HepG2 (cell line): ENCODE measurements around the gene EMP2. TPM values are rescaled to one million over a fixed set of nuclear protein-coding genes. Genes with fewer than 3 reads are reported as not detected.

Experiments used
- CEBPB ChIP-seq: IDR thresholded peaks from 2 replicates; pipeline ENCODE4 v1.6.1; 2011; ENCODE audit warnings: low read depth, low read length, improper control_type of control experiment, borderline replicate concordance
- FOXO1 ChIP-seq: sonication (generic); formaldehyde crosslinking; IDR thresholded peaks from 2 replicates; pipeline ENCODE4 v1.4.0; 2020; ENCODE audit warnings: missing genetic modification reagents
- GFI1 ChIP-seq: sonication (generic); formaldehyde crosslinking; IDR thresholded peaks from 2 replicates; pipeline ENCODE4 v1.5.0; 2020; ENCODE audit warnings: missing genetic modification reagents, mild to moderate bottlenecking, borderline replicate concordance
- KDM3A ChIP-seq: IDR thresholded peaks from 2 replicates; pipeline ENCODE4 v1.6.1; 2018; ENCODE audit warnings: low read depth, missing compliant biosample characterization
- MTF1 ChIP-seq: sonication (generic); formaldehyde crosslinking; IDR thresholded peaks from 2 replicates; pipeline ENCODE4 v1.5.0; 2020; ENCODE audit warnings: missing genetic modification reagents
- NFE2L1 ChIP-seq: sonication (generic); formaldehyde crosslinking; IDR thresholded peaks from 2 replicates; pipeline ENCODE4 v1.4.0; 2020; ENCODE audit warnings: missing genetic modification reagents, mild to moderate bottlenecking, borderline replicate concordance
- NPAS2 ChIP-seq: sonication (generic); formaldehyde crosslinking; IDR thresholded peaks from 2 replicates; pipeline ENCODE4 v1.8.0; 2022; ENCODE audit warnings: mild to moderate bottlenecking, missing genetic modification reagents, borderline replicate concordance
- TSC22D2 ChIP-seq: sonication (generic); formaldehyde crosslinking; IDR thresholded peaks from 2 replicates; pipeline ENCODE4 v1.5.1; 2020; ENCODE audit warnings: missing genetic modification reagents, mild to moderate bottlenecking, borderline replicate concordance
- ZBTB1 ChIP-seq: sonication (generic); formaldehyde crosslinking; IDR thresholded peaks from 2 replicates; pipeline ENCODE4 v1.4.0; 2020; ENCODE audit warnings: missing genetic modification reagents, borderline replicate concordance
- ZFP37 ChIP-seq: sonication (generic); formaldehyde crosslinking; IDR thresholded peaks from 2 replicates; pipeline ENCODE4 v1.4.0; 2020; ENCODE audit warnings: missing genetic modification reagents, borderline replicate concordance
- ZMYM2 ChIP-seq: sonication (generic); formaldehyde crosslinking; IDR thresholded peaks from 2 replicates; pipeline ENCODE4 v1.8.0; 2022; ENCODE audit warnings: mild to moderate bottlenecking, missing genetic modification reagents
- ZNF441 ChIP-seq: sonication (generic); formaldehyde crosslinking; IDR thresholded peaks from 2 replicates; pipeline ENCODE4 v1.7.0; 2021; ENCODE audit warnings: missing genetic modification reagents, borderline replicate concordance
- ZNF496 ChIP-seq: sonication (generic); formaldehyde crosslinking; IDR thresholded peaks from 2 replicates; pipeline ENCODE4 v1.8.1; 2023; ENCODE audit warnings: mild to moderate bottlenecking, moderate library complexity, missing genetic modification reagents; ENCODE audit not compliant: insufficient replicate concordance
- ZNF501 ChIP-seq: sonication (generic); formaldehyde crosslinking; IDR thresholded peaks from 2 replicates; pipeline ENCODE4 v1.5.1; 2020; ENCODE audit warnings: mild to moderate bottlenecking, moderate library complexity, missing genetic modification reagents
- ZNF709 ChIP-seq: sonication (generic); formaldehyde crosslinking; IDR thresholded peaks from 2 replicates; pipeline ENCODE4 v1.5.0; 2020; ENCODE audit warnings: mild to moderate bottlenecking, missing genetic modification reagents
- polyA plus RNA-seq, 8 experiments: library from polyadenylated mRNA; depleted of rRNA in 3 of 8; stranded (reverse) in 7 of 8; unstranded in 1 of 8; fragments of >200 nt; fragmentation: Illumina TruSeq in 4 of 8; extraction: Trizol in 4 of 8; gene quantifications; 2 replicates each; pipeline versions ENCODE4 v1.2.1 to v1.2.3, GENCODE V29; 2011 to 2016; ENCODE audit warnings: low read depth in 4 of 8, missing spikeins in 1 of 8, mixed read lengths in 1 of 8; ENCODE audit not compliant: insufficient read depth in 1 of 8
- total RNA-seq, 5 experiments: library from RNA; depleted of rRNA; stranded (reverse); fragments of >200 nt; fragmentation: Illumina TruSeq; extraction: Trizol; gene quantifications; 2 replicates each; pipeline ENCODE4 v1.2.3, GENCODE V29; 2016; ENCODE audit warnings: low read depth in 1 of 5
- TF ChIP-seq, protein P1 (sequence below): sonication (generic); formaldehyde crosslinking; IDR thresholded peaks from 2 replicates; pipeline ENCODE4 v1.8.1; 2023; ENCODE audit warnings: missing genetic modification reagents, inconsistent platforms, borderline replicate concordance
- TF ChIP-seq, protein P2 (sequence below): sonication (generic); formaldehyde crosslinking; IDR thresholded peaks from 2 replicates; pipeline ENCODE4 v1.5.0; 2020; ENCODE audit warnings: mild to moderate bottlenecking, missing genetic modification reagents
- TF ChIP-seq, protein P3 (sequence below): sonication (generic); formaldehyde crosslinking; IDR thresholded peaks from 2 replicates; pipeline ENCODE4 v1.5.1; 2020; ENCODE audit warnings: missing genetic modification reagents, mild to moderate bottlenecking, borderline replicate concordance
- TF ChIP-seq, protein P4 (sequence below): sonication (generic); IDR thresholded peaks from 2 replicates; pipeline ENCODE4 v1.6.1; 2016; ENCODE audit warnings: low read depth, borderline replicate concordance
- TF ChIP-seq, protein P5 (sequence below): sonication (generic); formaldehyde crosslinking; IDR thresholded peaks from 2 replicates; pipeline ENCODE4 v1.5.0; 2020; ENCODE audit warnings: mild to moderate bottlenecking, missing genetic modification reagents

Gene EMP2
- total and polyA plus RNA-seq, 2 of the 13 experiments (the other 11 are each of a cell fraction or from before 2014, with no cell fraction given): 24.6 to 91.2 TPM

DNA sequence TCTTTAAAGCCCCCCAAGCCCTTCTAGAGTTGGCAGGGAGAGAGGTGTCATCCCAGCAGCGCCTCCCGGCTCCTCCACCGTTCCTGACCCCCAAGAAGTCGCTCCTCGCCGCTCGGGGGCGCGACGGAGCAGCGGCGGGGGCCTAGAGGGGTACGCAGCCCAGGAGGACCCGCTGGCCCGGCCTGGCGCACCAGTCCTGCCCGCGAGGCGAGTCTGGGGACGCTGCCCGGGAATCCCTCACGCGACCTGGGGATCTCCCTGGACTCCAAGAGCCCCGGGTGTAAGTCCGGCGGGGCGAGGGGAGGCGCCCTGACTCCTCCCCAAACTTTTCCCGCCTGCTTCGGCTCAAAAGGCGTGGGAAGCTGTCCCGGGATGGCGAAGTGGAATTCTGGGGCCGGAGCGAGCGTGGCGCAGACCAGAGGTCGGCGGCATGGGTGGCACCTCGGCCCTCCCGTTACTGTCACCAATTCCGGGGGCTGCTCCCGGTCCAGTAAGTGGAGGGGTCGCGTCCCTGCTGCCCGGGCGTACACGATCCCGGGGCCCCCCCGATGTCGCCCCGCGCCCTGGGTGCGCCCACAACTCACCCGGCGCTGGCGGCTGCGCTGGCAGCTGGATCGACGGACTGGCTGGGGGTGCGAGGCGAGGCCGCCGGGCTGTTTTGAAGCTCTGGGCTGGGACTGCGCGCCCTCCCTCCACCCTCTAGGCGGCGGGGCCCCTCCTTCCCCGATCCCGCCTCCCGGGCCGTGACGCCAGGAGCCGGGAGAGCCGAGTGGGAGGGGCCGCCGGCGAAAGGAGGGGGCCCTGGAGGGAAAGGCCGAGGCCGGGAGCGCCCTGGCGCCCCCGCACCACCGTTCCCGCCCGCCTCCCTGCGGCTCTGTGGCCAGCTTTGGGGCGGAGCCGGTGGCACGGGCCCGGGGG is at the start of gene EMP2 (continued):
- TF ChIP-seq, protein P1, sequence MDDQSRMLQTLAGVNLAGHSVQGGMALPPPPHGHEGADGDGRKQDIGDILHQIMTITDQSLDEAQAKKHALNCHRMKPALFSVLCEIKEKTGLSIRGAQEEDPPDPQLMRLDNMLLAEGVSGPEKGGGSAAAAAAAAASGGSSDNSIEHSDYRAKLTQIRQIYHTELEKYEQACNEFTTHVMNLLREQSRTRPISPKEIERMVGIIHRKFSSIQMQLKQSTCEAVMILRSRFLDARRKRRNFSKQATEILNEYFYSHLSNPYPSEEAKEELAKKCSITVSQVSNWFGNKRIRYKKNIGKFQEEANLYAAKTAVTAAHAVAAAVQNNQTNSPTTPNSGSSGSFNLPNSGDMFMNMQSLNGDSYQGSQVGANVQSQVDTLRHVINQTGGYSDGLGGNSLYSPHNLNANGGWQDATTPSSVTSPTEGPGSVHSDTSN (CRISPR knock-in tag): 0 out of 2 replicates have a peak, but pooled peaks have one; percentile 59
- TF ChIP-seq GFI1 (CRISPR knock-in tag) (peak; percentile 73; the same call in 1 of the 2 replicates), ZMYM2 (0 out of 2 replicates have a peak, but pooled peaks have one; percentile 4), ZNF709 (CRISPR knock-in tag) (peak; percentile 89), ZNF441 (peak; percentile 50; the same call in 1 of the 2 replicates), TSC22D2 (CRISPR knock-in tag) (0 out of 2 replicates have a peak, but pooled peaks have one; percentile 87), ZNF496 (no peak), ZFP37 (CRISPR knock-in tag) (peak; percentile 84; the same call in 1 of the 2 replicates), FOXO1 (CRISPR knock-in tag) (peak; percentile 70), ZBTB1 (CRISPR knock-in tag) (no peak), KDM3A (CRISPR knock-in tag) (peak; percentile 88), MTF1 (CRISPR knock-in tag) (peak; percentile 91), CEBPB (no peak), NPAS2 (no peak), ZNF501 (CRISPR knock-in tag) (peak; percentile 79), NFE2L1 (no peak; the same call in 1 of the 2 replicates)
- TF ChIP-seq, protein P2, sequence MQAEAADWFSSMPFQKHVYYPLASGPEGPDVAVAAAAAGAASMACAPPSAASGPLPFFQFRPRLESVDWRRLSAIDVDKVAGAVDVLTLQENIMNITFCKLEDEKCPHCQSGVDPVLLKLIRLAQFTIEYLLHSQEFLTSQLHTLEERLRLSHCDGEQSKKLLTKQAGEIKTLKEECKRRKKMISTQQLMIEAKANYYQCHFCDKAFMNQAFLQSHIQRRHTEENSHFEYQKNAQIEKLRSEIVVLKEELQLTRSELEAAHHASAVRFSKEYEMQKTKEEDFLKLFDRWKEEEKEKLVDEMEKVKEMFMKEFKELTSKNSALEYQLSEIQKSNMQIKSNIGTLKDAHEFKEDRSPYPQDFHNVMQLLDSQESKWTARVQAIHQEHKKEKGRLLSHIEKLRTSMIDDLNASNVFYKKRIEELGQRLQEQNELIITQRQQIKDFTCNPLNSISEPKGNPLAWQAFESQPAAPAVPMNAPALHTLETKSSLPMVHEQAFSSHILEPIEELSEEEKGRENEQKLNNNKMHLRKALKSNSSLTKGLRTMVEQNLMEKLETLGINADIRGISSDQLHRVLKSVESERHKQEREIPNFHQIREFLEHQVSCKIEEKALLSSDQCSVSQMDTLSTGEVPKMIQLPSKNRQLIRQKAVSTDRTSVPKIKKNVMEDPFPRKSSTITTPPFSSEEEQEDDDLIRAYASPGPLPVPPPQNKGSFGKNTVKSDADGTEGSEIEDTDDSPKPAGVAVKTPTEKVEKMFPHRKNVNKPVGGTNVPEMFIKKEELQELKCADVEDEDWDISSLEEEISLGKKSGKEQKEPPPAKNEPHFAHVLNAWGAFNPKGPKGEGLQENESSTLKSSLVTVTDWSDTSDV (CRISPR knock-in tag): peak; percentile 88
- TF ChIP-seq, protein P3, sequence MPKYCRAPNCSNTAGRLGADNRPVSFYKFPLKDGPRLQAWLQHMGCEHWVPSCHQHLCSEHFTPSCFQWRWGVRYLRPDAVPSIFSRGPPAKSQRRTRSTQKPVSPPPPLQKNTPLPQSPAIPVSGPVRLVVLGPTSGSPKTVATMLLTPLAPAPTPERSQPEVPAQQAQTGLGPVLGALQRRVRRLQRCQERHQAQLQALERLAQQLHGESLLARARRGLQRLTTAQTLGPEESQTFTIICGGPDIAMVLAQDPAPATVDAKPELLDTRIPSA (CRISPR knock-in tag): 0 out of 2 replicates have a peak, but pooled peaks have one; percentile 66
- TF ChIP-seq, protein P4, sequence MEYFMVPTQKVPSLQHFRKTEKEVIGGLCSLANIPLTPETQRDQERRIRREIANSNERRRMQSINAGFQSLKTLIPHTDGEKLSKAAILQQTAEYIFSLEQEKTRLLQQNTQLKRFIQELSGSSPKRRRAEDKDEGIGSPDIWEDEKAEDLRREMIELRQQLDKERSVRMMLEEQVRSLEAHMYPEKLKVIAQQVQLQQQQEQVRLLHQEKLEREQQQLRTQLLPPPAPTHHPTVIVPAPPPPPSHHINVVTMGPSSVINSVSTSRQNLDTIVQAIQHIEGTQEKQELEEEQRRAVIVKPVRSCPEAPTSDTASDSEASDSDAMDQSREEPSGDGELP: peak; percentile 53; the same call in 1 of the 2 replicates
- TF ChIP-seq, protein P5, sequence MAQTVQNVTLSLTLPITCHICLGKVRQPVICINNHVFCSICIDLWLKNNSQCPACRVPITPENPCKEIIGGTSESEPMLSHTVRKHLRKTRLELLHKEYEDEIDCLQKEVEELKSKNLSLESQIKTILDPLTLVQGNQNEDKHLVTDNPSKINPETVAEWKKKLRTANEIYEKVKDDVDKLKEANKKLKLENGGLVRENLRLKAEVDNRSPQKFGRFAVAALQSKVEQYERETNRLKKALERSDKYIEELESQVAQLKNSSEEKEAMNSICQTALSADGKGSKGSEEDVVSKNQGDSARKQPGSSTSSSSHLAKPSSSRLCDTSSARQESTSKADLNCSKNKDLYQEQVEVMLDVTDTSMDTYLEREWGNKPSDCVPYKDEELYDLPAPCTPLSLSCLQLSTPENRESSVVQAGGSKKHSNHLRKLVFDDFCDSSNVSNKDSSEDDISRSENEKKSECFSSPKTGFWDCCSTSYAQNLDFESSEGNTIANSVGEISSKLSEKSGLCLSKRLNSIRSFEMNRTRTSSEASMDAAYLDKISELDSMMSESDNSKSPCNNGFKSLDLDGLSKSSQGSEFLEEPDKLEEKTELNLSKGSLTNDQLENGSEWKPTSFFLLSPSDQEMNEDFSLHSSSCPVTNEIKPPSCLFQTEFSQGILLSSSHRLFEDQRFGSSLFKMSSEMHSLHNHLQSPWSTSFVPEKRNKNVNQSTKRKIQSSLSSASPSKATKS (CRISPR knock-in tag): no peak; the same call in 1 of the 2 replicates
